Measurements from ENCODE around the gene MBNL2.
A peak's percentile ranks its signal among the peaks of the same experiment; 100 is the strongest.

MBNL2 gene

GRCh38 chr13:97223711-97224541, 1.8 kb downstream of the MBNL2 start:
- no peaks in the 10 kb centered on the region for H3K36me3 ChIP-seq (replicated peaks in 1 of 2; ENCODE audit: control insufficient read depth in 2 of 2, insufficient read depth in 2 of 2, low read length in 2 of 2)
- WGBS, 2 donors (ENCODE audit: extremely low coverage in 2 of 2, insufficient read length in 2 of 2, insufficient replicate concordance in 1 of 2), result no CpG with 5 or more reads among the region's 11 CpGs
- H3K14ac ChIP-seq (ENCODE audit: low read length), result no peak overlapping the region
- H3K4me3 ChIP-seq (ENCODE audit: low read length in 2 of 2), result peak overlapping the region; percentile 57 to 63
- no peak overlapping the region for H4K8ac ChIP-seq (ENCODE audit: low read depth, low read length)
- no peak overlapping the region for H4K91ac ChIP-seq (ENCODE audit: low read depth, low read length, poor library complexity)
- no peak overlapping the region for H3K4ac ChIP-seq (ENCODE audit: low read length)
- no peak overlapping the region for H3K9ac ChIP-seq (ENCODE audit: low read depth, low read length, poor library complexity)
- H3K79me1 ChIP-seq (ENCODE audit: low read depth, low read length), result peaks cover 8% of the 10 kb centered on the region
- H3K27ac ChIP-seq (replicated peaks; ENCODE audit: low read length), result no peak overlapping the region
- no peak overlapping the region for H2BK15ac ChIP-seq (ENCODE audit: low read length)
- H2AK5ac ChIP-seq (ENCODE audit: low read depth, low read length), result no peak overlapping the region
- peak overlapping the region; percentile 51 for H2AFZ ChIP-seq (ENCODE audit: low read length)
- no peak overlapping the region for H2BK12ac ChIP-seq (ENCODE audit: low read length)
- no peak overlapping the region for H2BK120ac ChIP-seq (ENCODE audit: low read depth, low read length)
- H3K18ac ChIP-seq (ENCODE audit: low read length), result peak overlapping the region; percentile 44
- H3K9me3 ChIP-seq (replicated peaks in 1 of 2; ENCODE audit: control insufficient read depth in 2 of 2, insufficient read depth in 1 of 2, low read depth in 1 of 2, low read length in 2 of 2), result no peaks in the 10 kb centered on the region
- H3K4me2 ChIP-seq (ENCODE audit: insufficient read depth, low read length, poor library complexity, severe bottlenecking), result peak overlapping the region; percentile 72
- H2BK5ac ChIP-seq (ENCODE audit: low read length), result no peak overlapping the region
- H3K4me1 ChIP-seq (ENCODE audit: control insufficient read depth in 2 of 2, insufficient read depth in 1 of 2, low read depth in 1 of 2, low read length in 2 of 2), result peaks cover 13 to 21% of the 10 kb centered on the region in 2 donors
- H3K27me3 ChIP-seq (ENCODE audit: control insufficient read depth in 3 of 3, insufficient read depth in 3 of 3, low read depth in 1 of 3, low read length in 3 of 3), result no peaks in the 10 kb centered on the region
- no peak overlapping the region for H3K23ac ChIP-seq (ENCODE audit: low read depth, low read length, poor library complexity)
- DNase-seq (ENCODE audit: low spot score), result peak; percentile 52

- no peak overlapping the region for H3K23ac ChIP-seq (ENCODE audit: low read depth, low read length, poor library complexity)
- H3K27ac ChIP-seq (replicated peaks; ENCODE audit: low read length), result no peak overlapping the region
- H3K9me3 ChIP-seq (replicated peaks in 1 of 2; ENCODE audit: control insufficient read depth in 2 of 2, insufficient read depth in 1 of 2, low read depth in 1 of 2, low read length in 2 of 2), result no peaks in the 10 kb centered on the region
- no CpG with 5 or more reads among the region's 5 CpGs for WGBS, 2 donors (ENCODE audit: extremely low coverage in 2 of 2, insufficient read length in 2 of 2, insufficient replicate concordance in 1 of 2)
- H3K18ac ChIP-seq (ENCODE audit: low read length), result no peak overlapping the region
- H2BK5ac ChIP-seq (ENCODE audit: low read length), result no peak overlapping the region
- DNase-seq (ENCODE audit: low spot score), result no peak
- no peak overlapping the region for H3K14ac ChIP-seq (ENCODE audit: low read length)
- H2BK12ac ChIP-seq (ENCODE audit: low read length), result no peak overlapping the region
- H2AFZ ChIP-seq (ENCODE audit: low read length), result no peak overlapping the region
- H4K91ac ChIP-seq (ENCODE audit: low read depth, low read length, poor library complexity), result no peak overlapping the region
- H3K36me3 ChIP-seq (replicated peaks in 1 of 2; ENCODE audit: control insufficient read depth in 2 of 2, insufficient read depth in 2 of 2, low read length in 2 of 2), result no peaks in the 10 kb centered on the region
- H2BK120ac ChIP-seq (ENCODE audit: low read depth, low read length), result no peak overlapping the region
- no peak overlapping the region for H2AK5ac ChIP-seq (ENCODE audit: low read depth, low read length)
- H3K9ac ChIP-seq (ENCODE audit: low read depth, low read length, poor library complexity), result no peak overlapping the region
- peaks cover 8% of the 10 kb centered on the region for H3K79me1 ChIP-seq (ENCODE audit: low read depth, low read length)
- H3K4me1 ChIP-seq (ENCODE audit: control insufficient read depth in 2 of 2, insufficient read depth in 1 of 2, low read depth in 1 of 2, low read length in 2 of 2), result peaks cover 13 to 21% of the 10 kb centered on the region in 2 donors
- no peak overlapping the region for H2BK15ac ChIP-seq (ENCODE audit: low read length)
- H3K27me3 ChIP-seq (ENCODE audit: control insufficient read depth in 3 of 3, insufficient read depth in 3 of 3, low read depth in 1 of 3, low read length in 3 of 3), result no peaks in the 10 kb centered on the region
- H4K8ac ChIP-seq (ENCODE audit: low read depth, low read length), result no peak overlapping the region
- H3K4me3 ChIP-seq (ENCODE audit: low read length in 2 of 2), result peak overlapping the region in 1 of 2 donors; percentile 57
- no peak overlapping the region for H3K4ac ChIP-seq (ENCODE audit: low read length)
- H3K4me2 ChIP-seq (ENCODE audit: insufficient read depth, low read length, poor library complexity, severe bottlenecking), result peak overlapping the region; percentile 72
Observed at GRCh38 chr13:97224544-97225300, 2.6 kb downstream of the MBNL2 start.

GRCh38 chr13:97225533-97225932, 3.4 kb downstream of the MBNL2 start:
- no peak for DNase-seq (ENCODE audit: low spot score)
- Histone ChIP-seq H3K18ac (ENCODE audit: low read length) (no peak overlapping the region), H3K14ac (ENCODE audit: low read length) (no peak overlapping the region), H2AK5ac (ENCODE audit: low read depth, low read length) (no peak overlapping the region), H3K79me1 (ENCODE audit: low read depth, low read length) (peaks cover 8% of the 10 kb centered on the region), H2BK12ac (ENCODE audit: low read length) (no peak overlapping the region), H3K27me3 (ENCODE audit: control insufficient read depth in 3 of 3, insufficient read depth in 3 of 3, low read depth in 1 of 3, low read length in 3 of 3) (no peaks in the 10 kb centered on the region), H2BK15ac (ENCODE audit: low read length) (no peak overlapping the region), H4K91ac (ENCODE audit: low read depth, low read length, poor library complexity) (no peak overlapping the region), H3K4ac (ENCODE audit: low read length) (no peak overlapping the region), H3K9ac (ENCODE audit: low read depth, low read length, poor library complexity) (no peak overlapping the region), H3K36me3 (replicated peaks in 1 of 2; ENCODE audit: control insufficient read depth in 2 of 2, insufficient read depth in 2 of 2, low read length in 2 of 2) (no peaks in the 10 kb centered on the region), H3K27ac (replicated peaks; ENCODE audit: low read length) (no peak overlapping the region), H3K9me3 (replicated peaks in 1 of 2; ENCODE audit: control insufficient read depth in 2 of 2, insufficient read depth in 1 of 2, low read depth in 1 of 2, low read length in 2 of 2) (no peaks in the 10 kb centered on the region), H2AFZ (ENCODE audit: low read length) (no peak overlapping the region), H4K8ac (ENCODE audit: low read depth, low read length) (no peak overlapping the region), H3K23ac (ENCODE audit: low read depth, low read length, poor library complexity) (no peak overlapping the region), H3K4me2 (ENCODE audit: insufficient read depth, low read length, poor library complexity, severe bottlenecking) (no peak overlapping the region), H3K4me3 (ENCODE audit: low read length in 2 of 2) (no peak overlapping the region), H2BK5ac (ENCODE audit: low read length) (no peak overlapping the region), H3K4me1 (ENCODE audit: control insufficient read depth in 2 of 2, insufficient read depth in 1 of 2, low read depth in 1 of 2, low read length in 2 of 2) (peaks cover 13 to 21% of the 10 kb centered on the region in 2 donors), H2BK120ac (ENCODE audit: low read depth, low read length) (no peak overlapping the region)
- WGBS, 2 donors (ENCODE audit: extremely low coverage in 2 of 2, insufficient read length in 2 of 2, insufficient replicate concordance in 1 of 2), result no CpG with 5 or more reads among the region's 4 CpGs

- Histone ChIP-seq H2BK5ac (ENCODE audit: low read length) (no peak overlapping the region), H3K79me1 (ENCODE audit: low read depth, low read length) (peaks cover 8% of the 10 kb centered on the region), H3K9ac (ENCODE audit: low read depth, low read length, poor library complexity) (no peak overlapping the region), H4K8ac (ENCODE audit: low read depth, low read length) (no peak overlapping the region), H3K4me1 (ENCODE audit: control insufficient read depth in 2 of 2, insufficient read depth in 1 of 2, low read depth in 1 of 2, low read length in 2 of 2) (peaks cover 13 to 21% of the 10 kb centered on the region in 2 donors), H3K18ac (ENCODE audit: low read length) (no peak overlapping the region), H3K27me3 (ENCODE audit: control insufficient read depth in 3 of 3, insufficient read depth in 3 of 3, low read depth in 1 of 3, low read length in 3 of 3) (no peaks in the 10 kb centered on the region), H2AFZ (ENCODE audit: low read length) (no peak overlapping the region), H2BK15ac (ENCODE audit: low read length) (no peak overlapping the region), H3K23ac (ENCODE audit: low read depth, low read length, poor library complexity) (no peak overlapping the region), H3K36me3 (replicated peaks in 1 of 2; ENCODE audit: control insufficient read depth in 2 of 2, insufficient read depth in 2 of 2, low read length in 2 of 2) (no peaks in the 10 kb centered on the region), H3K4ac (ENCODE audit: low read length) (no peak overlapping the region), H3K27ac (replicated peaks; ENCODE audit: low read length) (no peak overlapping the region), H4K91ac (ENCODE audit: low read depth, low read length, poor library complexity) (no peak overlapping the region), H2AK5ac (ENCODE audit: low read depth, low read length) (no peak overlapping the region), H2BK12ac (ENCODE audit: low read length) (no peak overlapping the region), H3K9me3 (replicated peaks in 1 of 2; ENCODE audit: control insufficient read depth in 2 of 2, insufficient read depth in 1 of 2, low read depth in 1 of 2, low read length in 2 of 2) (no peaks in the 10 kb centered on the region), H3K4me2 (ENCODE audit: insufficient read depth, low read length, poor library complexity, severe bottlenecking) (no peak overlapping the region), H3K14ac (ENCODE audit: low read length) (no peak overlapping the region), H2BK120ac (ENCODE audit: low read depth, low read length) (no peak overlapping the region), H3K4me3 (ENCODE audit: low read length in 2 of 2) (no peak overlapping the region)
- WGBS, 2 donors (ENCODE audit: extremely low coverage in 2 of 2, insufficient read length in 2 of 2, insufficient replicate concordance in 1 of 2), result no CpG with 5 or more reads among the region's 8 CpGs
- no peak for DNase-seq (ENCODE audit: low spot score)
Observed at GRCh38 chr13:97226013-97226412, 3.9 kb downstream of the MBNL2 start.

Measured in neuronal stem cell (in vitro differentiated cells).